GM04503 (cell line): ENCODE results near the gene KRT27.
"Not testable (repeated sequence)": the region's sequence is repeated elsewhere in the genome, so short reads cannot be mapped to it uniquely, and the experiment has no call there.

ENCODE experiments used
- DNase-seq: peaks from one replicate; pipeline ENCODE4 v3.0.0-alpha.2; 2012; ENCODE audit warnings: low read depth

The KRT27 gene, protein sequence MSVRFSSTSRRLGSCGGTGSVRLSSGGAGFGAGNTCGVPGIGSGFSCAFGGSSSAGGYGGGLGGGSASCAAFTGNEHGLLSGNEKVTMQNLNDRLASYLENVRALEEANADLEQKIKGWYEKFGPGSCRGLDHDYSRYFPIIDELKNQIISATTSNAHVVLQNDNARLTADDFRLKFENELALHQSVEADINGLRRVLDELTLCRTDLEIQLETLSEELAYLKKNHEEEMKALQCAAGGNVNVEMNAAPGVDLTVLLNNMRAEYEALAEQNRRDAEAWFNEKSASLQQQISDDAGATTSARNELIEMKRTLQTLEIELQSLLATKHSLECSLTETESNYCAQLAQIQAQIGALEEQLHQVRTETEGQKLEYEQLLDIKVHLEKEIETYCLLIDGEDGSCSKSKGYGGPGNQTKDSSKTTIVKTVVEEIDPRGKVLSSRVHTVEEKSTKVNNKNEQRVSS

DNA sequence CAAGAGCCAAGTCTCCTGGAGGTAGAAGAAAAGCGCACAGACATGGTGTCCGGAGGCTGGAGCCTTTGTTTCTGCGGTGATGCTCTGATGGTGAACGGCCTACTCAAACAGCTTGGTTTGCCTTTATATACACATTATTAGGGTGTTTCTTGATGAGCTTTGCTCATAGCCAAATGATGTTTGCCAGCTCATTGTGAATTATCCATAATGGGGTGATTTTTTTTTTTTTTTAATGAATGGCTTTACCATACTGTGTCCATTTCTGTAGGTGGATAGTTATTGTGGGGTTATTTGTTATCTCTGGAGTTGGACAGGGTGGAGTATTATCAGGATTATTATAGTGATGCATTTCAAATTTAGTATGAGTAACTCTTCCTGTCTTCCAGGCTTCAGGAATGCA lies at the start of gene KRT27:
Gene KRT27 (minus strand): TSS at position 101 of the 400 bp plus-strand sequence. CDS start 57 bp downstream, at position 44.
- no peak for DNase-seq

DNA sequence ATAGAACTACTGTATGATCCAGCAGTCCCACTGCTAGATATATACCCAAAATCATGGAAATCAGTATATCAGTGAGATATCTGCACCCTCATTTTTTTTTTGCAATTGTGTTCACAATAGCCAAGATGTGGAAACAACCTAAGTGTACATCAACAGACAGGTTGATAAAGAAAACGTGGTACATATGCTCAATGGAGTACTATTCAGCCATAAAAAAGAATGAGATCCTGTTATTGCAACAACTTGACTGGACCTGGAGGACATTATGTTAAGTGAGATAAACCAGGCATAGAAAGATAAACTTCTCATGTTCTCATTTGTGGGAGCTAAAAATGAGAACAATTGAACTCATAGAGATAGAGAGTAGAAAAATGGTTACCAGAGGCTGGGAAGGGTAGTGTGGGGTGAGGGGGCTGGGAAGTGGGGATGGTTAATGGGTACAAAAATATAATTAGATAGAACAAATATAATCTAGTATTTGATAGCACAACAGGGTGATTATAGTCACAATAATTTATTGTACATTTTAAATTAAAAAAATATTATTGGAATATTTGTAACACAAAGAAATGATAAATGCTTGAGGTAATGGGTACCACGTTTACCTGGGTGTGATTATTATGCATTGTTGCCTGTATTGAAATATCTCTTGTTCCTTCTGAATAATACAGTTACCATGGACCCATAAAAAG lies 47.9 kb upstream of the KRT27 start:
- DNase-seq, result no peak

DNA sequence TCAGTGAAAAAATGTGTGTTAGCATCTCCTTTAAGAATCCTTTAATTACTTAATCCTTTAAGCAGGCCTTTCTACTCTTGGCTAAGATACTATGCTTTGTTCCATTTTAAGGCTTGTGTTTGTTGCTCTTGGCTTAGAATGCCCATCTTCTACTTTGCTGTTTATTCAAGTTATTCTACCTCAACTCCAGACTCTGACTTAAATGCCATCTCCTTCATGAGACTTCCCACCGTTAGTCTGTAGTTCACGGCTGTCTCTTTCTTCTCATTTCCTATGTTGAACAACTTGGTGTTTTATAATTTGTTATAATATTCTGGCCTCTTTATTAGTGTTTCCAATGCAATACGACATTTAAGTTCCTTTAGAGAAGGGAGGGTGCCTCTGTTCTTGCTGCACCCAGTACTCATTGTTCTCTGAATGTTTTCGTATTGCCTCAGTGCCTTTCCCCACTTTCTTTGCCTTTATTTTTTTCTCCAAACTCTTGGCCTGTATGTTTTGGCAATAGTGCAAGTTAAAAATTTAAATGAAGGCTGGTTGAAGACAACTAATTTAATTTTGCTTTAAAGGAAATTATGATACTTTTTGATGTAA lies 46.2 kb upstream of the KRT27 start:
- DNase-seq, result no peak

DNA sequence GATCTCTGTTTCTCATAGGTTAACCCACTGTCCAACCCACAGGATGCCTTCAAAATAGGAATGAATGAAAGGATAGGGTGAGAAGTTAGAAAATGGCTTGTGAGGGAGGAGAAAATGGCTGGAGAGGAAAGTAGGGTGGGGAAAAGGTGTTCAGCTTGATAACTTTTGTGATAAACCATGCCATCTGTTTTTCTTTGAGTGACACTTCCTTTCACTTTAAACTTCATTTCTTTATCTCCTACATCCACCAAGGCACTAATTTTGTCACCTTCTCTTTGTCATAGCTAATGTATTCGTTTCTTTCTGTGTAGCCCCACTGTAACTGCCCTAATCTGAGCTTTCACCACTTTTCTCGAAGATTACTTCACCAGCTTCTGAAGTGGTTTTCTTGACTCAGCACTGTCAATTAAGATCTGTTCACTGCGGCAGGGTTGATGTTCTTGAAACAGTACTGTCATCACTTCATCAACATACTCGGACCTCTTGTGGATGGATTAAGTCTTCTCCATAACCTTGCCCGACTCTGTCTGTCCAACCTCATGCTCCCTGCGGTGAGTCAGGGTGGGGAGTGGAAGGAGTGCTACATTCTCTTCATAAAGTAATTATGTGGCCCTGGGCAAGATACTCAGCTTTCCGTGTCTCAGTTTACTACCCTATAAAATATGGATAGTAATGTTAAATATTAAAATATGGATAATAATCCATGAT lies 45.5 kb upstream of the KRT27 start:
- DNase-seq, result no peak

DNA sequence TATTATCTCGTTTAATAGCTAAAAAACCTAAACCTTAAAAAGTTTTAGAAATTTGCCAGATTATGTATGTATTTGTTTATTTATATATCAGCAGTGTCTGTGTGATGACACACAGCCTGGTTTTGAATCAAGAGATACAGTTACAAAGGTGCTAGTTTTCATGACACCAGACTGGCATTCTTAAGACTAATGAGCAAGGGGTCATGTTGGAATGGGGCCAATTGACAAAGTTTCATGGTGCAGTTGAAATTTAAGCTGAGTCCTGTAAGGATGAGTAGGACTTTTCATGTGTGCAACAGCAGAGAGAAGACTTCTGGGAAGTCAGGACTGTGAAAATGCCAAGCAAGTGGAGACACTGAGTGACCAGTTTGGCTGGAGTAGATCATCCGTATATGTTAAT lies 43.2 kb upstream of the KRT27 start:
- DNase-seq, result no peak

DNA sequence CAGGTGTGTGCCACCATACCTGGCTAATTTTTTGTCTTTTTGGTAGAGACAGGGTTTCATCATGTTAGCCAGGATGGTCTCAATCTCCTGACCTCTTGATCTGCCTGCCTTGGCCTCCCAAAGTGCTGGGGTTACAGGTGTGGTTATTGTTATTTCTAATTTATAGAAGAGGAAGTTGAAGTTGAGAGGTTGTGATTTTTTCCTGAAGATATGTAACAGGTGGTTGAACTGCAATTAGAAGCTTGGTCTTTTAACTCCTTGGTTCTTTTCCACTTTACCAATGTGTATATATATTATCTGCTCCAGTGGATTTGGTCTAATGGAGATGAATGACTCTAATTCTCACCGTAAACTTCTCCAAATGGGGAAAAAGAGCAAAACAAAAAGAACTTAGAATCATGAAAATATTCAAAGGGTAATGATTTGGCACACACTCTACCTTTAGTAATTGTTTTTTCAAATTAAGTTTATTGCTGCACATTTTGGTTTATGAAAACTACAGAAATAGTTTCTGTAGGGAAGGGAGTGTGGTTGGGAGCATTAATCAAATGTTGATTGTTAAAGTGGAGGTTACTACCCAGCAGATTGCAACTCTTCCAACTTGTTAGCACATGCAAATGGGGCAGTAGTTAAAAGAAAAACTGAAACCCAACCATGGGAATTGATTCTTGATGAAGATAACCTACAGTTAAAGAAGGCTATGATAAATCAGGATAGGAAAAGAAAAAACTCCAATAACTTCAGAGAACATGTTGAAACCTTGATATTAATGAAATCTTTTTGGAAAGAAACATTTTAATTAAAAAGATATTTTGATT lies 41.9 kb upstream of the KRT27 start:
- DNase-seq, result no peak

DNA sequence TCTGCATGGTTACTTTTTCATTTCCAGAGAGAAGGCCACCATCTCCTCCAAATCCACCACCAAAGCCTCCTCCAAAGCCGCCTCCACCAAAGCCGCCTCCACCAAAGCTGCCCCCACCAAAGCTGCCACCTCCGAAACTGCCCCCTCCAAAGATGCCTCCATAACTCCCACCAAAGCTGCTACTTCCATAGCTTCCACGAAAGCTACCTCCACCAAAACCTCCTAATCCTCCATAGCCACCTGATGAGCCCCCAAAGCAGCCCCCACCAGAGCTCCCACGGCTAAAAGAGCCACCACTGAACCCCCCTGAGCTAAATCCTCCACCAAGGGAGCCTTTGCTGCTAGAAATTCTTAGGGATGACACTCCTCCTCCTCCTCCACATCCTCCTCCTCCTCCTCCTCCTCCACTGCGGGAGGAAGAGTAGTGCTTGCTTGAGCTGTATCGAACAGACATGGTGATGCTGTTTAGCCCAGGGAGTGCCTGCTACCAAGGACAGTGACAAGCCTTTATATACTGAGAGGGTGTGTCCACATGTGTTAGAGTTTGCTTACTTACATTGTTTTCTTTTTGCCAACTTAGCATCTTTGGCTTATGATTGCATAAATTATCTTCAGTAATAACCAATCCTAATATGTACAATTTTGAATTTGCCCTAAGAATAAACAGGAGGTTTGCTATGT lies 39.9 kb upstream of the KRT27 start, which contains the start of gene KRT10:
Gene KRT10 (minus strand): TSS at position 483 of the 681 bp plus-strand sequence. CDS start 29 bp downstream, at position 454.
- no peak for DNase-seq

DNA sequence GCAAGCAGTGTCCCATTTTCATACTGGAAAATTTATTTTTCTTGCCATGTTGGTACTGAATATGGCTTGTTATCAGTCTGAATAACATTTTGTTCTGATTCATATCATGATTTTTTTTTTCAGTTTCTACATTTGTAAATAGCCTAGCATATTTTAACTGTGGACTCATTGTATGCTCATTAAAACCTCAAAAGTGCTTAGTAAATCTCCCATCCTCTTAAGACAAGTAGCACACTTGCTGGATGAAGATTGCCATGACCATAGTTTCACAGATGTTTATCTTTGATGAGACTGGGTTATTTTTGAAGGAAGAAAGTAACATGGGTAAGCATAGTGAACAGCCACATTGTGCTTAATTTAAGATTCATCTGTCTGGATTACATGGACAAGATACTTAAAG lies 39.2 kb upstream of the KRT27 start:
- no peak for DNase-seq

DNA sequence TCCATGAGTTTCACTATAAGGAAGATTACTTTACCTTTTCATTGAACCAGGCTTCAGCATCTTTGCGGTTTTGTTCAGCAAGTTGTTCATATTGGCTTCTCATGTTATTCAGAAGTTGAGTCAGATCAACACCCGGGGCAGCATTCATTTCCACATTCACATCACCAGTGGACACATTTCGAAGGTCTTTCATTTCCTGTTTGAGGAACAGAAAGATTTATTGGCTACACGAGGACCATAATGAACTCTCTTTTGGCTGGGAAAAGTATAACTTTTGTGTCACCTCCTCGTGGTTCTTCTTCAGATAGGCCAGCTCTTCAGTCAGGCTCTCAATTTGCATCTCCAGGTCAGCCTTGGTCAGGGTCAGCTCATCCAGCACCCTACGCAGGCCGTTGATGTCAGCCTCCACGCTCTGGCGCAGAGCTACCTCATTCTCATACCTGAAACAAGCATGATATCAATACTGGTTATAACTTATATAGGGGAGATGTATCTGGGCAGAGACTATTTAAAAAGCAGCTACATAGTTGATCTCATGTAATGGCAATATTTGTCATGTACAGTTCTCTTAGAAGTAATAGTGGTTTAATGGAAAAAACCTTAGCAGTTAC lies 38.0 kb upstream of the KRT27 start:
- DNase-seq, result no peak

DNA sequence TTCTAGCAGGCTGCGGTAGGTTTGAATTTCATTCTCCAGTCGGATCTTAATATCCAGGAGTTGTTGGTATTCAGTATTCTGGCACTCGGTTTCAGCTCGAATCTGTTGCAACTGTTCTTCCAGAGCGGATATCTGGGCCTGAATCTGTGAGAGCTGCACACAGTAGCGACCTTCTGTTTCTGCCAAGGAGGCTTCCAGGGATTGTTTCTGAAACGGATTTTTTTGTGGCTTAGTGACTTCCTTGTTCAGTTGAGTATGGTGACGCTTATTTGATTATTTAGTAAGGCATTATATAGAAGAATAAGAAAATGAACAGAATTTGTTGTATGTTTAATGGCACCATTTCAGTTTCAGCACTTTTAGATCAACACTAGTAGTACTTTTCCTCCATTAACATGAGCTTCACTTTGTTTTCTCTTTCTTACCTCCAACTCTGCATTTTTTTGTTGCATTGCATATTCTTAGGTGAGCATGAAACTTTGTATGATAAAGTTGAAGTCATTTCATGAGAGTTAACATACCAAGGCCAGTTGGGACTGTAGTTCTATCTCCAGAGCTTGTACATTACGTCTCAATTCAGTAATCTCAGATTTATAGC lies 37.3 kb upstream of the KRT27 start:
- no peak for DNase-seq

DNA sequence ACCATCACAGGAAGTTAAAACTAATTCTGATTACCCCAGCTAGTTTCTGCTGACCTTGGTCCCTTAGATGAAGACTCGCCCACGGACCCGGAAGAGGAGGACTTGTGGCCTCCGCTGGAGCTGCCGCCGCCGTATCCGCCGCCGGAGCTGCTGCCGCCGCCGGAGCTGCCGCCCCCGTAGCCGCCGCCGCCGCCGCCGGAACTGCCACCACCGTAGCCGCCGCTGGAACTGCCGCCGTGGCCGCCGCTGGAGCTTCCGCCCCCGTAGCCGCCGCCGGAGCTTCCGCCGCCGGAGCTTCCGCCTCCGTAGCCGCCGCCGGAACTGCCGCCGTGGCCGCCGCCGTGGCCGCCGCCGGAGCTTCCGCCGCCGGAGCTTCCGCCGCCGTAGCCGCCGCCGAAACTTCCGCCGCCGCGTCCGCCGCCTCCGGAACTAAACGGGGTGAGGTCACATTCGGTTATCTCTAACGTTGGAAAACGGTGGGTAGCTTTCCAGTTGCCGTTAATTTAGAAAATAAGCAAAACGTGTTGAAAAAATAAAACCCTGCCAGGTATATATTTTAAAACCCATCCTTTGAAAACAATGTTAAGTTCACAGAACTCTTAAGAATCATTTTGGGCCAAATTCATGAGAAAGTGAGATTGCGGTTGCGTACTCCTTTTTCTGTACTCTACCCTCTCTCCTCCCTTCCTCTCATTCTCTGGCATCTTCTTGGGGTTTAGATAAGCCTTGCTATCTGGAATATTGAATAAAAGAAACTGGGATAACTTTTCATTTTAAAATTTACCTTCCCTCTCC lies 36.6 kb upstream of the KRT27 start:
- DNase-seq, result no peak

DNA sequence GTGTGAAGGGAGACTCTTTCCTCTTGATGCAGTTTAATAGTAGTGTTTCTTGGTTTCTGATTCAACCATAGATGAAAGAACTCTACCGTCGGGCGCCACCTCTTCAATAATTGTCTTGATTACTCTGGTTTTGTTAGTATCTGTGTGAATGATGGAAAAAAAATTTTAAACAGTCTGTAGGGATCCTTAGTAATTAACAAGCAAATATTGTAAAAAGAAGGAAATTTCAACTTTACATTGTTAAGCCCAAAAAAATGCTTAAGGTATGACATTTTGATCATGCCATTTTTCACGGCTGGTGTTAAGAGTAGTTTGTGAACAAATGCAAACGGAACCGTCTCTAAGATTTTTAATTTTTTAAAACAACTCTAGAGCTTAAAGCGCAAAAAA lies 36.0 kb upstream of the KRT27 start:
- no peak for DNase-seq

DNA sequence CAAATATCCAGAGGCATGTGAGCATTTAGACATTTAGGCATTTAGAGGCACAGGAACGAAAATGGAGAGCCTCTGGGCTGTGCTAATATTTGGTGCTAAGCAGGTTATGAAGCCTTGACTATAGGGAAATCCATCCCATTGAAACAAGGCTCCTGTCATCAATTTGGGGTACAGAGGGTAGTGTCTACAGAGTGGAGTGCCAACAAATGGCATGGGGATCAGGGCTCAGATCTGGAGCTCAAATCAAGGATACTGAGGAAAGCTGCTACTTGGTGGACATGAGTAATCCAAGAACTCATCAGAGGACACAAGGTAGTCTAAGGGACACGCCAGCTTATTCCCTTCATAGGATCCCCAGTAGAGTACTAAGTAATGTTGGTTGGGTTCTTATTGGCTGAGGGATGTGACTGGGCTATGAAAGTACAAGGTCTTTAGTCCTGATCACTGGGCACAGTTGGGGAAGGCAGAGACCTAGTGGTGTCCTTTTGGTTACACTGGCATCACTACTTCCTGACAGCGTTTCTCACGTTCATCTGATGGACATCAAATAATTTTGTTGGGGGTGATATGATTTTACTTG lies 34.8 kb upstream of the KRT27 start:
- DNase-seq, result no peak

DNA sequence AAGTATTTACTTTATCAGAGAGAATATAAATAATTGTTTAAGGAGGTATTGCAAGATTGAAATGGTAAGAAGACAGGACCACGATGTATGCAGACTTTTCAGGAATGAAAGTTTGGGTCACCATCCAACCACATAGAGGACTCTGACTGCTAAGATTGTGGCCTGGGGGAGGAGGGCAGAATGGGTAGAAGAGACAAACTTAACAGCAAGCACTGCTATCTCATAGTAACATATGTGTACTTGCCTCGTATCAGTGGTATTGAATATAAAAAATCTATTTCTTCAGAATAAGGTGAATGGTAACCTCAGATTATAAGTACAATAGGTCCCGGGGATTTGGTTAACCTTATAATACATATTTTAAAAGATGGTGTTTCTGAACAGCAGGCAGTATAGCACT lies 34.2 kb upstream of the KRT27 start:
- no peak for DNase-seq

DNA sequence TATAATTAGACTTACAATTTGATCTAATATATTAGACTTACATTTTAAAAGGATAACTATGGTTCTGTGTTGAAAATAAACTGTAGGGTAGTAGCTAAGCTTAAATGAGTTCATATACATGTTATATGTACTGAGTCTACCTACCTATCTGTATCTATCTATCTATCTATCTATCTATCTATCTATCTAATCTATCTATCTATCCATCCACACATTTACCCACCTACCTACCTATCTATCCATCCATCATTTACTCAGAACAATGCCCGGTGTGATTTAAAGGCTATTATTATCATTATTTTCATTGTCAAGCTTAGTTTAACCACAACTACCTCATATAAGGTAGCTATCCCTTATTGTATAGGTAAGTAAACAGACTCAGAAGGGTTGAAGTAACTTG lies 33.0 kb upstream of the KRT27 start:
- no peak for DNase-seq

DNA sequence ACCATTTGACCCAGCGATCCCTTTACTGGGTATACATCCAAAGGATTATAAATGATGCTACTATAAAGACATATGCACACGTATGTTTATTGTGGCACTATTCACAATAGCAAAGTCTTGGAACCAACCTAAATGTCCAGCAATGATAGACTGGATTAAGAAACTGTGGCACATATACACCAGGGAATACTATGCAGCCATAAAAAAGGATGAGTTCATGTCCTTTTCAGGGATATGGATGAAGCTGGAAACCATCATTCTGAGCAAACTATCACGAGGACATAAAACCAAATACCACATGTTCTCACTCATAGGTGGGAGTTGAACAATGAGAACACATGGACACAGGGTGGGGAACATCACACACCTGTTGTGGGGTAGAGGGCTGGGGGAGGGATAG lies 32.3 kb upstream of the KRT27 start:
- DNase-seq, result not testable (repeated sequence)

DNA sequence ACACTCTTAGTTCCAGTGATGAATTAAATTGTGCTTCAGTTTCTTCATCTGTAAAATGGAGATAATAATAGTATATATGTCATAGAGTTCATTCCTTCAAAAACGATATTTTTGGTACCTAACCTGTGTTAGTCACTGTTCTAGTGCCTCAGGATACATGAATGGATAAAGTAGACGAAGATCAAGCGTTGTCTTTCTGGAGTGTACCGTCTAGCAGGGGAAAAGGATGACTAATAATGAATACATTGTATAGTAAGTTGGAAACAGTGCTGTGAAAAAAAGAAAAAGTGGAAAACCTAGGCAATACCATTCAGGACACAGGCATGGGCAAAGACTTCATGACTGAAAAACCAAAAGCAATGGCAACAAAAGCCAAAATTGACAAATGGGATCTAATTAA lies 31.5 kb upstream of the KRT27 start:
- DNase-seq, result no peak

DNA sequence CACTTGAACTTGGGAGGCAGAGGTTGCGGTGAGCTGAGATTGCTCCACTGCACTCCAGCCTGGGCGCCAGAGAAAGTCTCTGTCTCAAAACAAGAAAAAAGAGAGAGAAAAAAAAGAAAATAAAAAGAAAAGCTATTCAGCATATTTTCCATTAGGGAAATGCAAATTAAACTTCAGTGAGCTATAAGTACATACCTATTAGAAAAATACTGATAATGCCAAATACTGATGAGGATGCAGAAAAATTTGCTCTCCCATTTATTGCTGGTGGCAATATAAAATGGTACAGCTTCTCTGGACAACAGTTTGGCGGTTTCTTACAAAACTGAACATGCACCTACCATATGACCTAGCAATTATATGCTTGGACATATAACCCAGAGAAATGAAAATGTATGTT lies 30.3 kb upstream of the KRT27 start:
- DNase-seq, result no peak

DNA sequence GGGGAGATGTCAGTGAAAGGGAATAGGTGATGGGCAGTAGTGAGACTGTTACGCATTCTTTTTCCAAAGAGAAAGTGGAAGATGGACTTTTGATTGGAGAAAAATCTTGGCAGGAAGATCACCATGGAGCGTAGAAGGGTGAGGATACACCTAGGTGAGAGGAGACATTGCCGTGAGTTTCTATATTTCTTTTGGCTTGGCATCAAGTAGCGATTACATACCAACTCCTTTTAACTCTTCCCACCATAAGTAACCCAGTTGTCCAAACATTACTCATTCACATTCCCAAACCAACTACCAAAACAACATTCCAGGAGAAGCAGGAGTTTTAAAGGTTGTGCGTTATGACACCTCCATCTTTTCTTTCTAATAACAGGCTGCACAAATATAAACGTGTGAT lies 28.1 kb upstream of the KRT27 start:
- DNase-seq, result no peak
